BJ (cell line): ENCODE data around the gene ARAP1. TPM values are rescaled to one million over a fixed set of nuclear protein-coding genes. Genes with fewer than 3 reads are reported as not detected.

Source experiments
- CTCF ChIA-PET: fragments of 350-600 bp; formaldehyde crosslinking; extraction: SDS; loops from one replicate; lab custom pipeline; 2021; ENCODE audit warnings: antibody characterized with exemption, inconsistent platforms; lab: Yijun Ruan, JAX
- POLR2A ChIA-PET: fragments of 300-600 bp; sonication (Branson Sonifier 250); formaldehyde crosslinking; extraction: SDS; loops from one replicate; lab custom pipeline; 2021; ENCODE audit warnings: antibody characterized with exemption; lab: Charles Lee
- DNase-seq: peaks from one replicate; pipeline ENCODE4 v3.0.0-alpha.2; 2011; ENCODE audit warnings: low read depth
- H3K27me3 ChIP-seq: 2 replicates; pipeline ENCODE4 v1.6.0; 2011; ENCODE audit warnings: low read length; ENCODE audit not compliant: control insufficient read depth, insufficient read depth
- H3K36me3 ChIP-seq: 2 replicates; pipeline ENCODE4 v1.5.1; 2011; ENCODE audit warnings: low read length; ENCODE audit not compliant: control insufficient read depth, insufficient read depth
- H3K4me3 ChIP-seq: 2 replicates; pipeline ENCODE4 v1.5.1; 2011; ENCODE audit warnings: low read depth, mild to moderate bottlenecking, control low read depth, low read length
- polyA plus RNA-seq: library from polyadenylated mRNA; depleted of rRNA; stranded (reverse); fragments of >200 nt; gene quantifications from 2 replicates; pipeline ENCODE4 v1.2.3, GENCODE V29; 2011
- TF ChIP-seq, protein P1 (sequence below): IDR thresholded peaks from 2 replicates; pipeline ENCODE4 v1.5.1; 2011; ENCODE audit warnings: low read depth, mild to moderate bottlenecking, control low read depth, inconsistent platforms, low read length, moderate library complexity; ENCODE audit not compliant: insufficient read depth

ARAP1 gene
- polyA plus RNA-seq, 1 experiment: 74.5 TPM

GRCh38 chr11:72787216-72788104 lies 35.3 kb upstream of the ARAP1 start:
- DNase-seq: no peak
- ChIA-PET POLR2A (no interaction called here), CTCF (interaction anchor here (0.6 to 1.9 kb wide), 4 partner anchors 13 to 670 kb away, joined by 3 to 6 read pairs (median 3); no protein-coding TSS in a partner anchor)
- TF ChIP-seq, protein P1, sequence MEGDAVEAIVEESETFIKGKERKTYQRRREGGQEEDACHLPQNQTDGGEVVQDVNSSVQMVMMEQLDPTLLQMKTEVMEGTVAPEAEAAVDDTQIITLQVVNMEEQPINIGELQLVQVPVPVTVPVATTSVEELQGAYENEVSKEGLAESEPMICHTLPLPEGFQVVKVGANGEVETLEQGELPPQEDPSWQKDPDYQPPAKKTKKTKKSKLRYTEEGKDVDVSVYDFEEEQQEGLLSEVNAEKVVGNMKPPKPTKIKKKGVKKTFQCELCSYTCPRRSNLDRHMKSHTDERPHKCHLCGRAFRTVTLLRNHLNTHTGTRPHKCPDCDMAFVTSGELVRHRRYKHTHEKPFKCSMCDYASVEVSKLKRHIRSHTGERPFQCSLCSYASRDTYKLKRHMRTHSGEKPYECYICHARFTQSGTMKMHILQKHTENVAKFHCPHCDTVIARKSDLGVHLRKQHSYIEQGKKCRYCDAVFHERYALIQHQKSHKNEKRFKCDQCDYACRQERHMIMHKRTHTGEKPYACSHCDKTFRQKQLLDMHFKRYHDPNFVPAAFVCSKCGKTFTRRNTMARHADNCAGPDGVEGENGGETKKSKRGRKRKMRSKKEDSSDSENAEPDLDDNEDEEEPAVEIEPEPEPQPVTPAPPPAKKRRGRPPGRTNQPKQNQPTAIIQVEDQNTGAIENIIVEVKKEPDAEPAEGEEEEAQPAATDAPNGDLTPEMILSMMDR: no peak
- Histone ChIP-seq H3K36me3 (no peaks in the 10 kb centered on the region), H3K4me3 (no peak overlapping the region), H3K27me3 (no peaks in the 10 kb centered on the region)

- DNase-seq: no peak
- no peaks in the 10 kb centered on the region for H3K36me3 ChIP-seq
- no peaks in the 10 kb centered on the region for H3K27me3 ChIP-seq
- TF ChIP-seq, protein P1: no peak
- no peak overlapping the region for H3K4me3 ChIP-seq
- CTCF ChIA-PET: interaction anchor here (0.6 to 1.9 kb wide), 3 partner anchors 14 to 61 kb away, joined by 3 to 6 read pairs (median 3); no protein-coding TSS in a partner anchor
- POLR2A ChIA-PET: no interaction called here
Observed at GRCh38 chr11:72786305-72787215, 34.4 kb upstream of the ARAP1 start.

- no peak for DNase-seq
- ChIA-PET POLR2A (no interaction called here), CTCF (no interaction called here)
- Histone ChIP-seq H3K36me3 (no peaks in the 10 kb centered on the region), H3K4me3 (no peak overlapping the region), H3K27me3 (0 out of 2 replicates have a peak, but pooled peaks cover 1% of the 10 kb centered on the region)
- TF ChIP-seq, protein P1: no peak
Observed at GRCh38 chr11:72784662-72785061, 32.5 kb upstream of the ARAP1 start.

DNA sequence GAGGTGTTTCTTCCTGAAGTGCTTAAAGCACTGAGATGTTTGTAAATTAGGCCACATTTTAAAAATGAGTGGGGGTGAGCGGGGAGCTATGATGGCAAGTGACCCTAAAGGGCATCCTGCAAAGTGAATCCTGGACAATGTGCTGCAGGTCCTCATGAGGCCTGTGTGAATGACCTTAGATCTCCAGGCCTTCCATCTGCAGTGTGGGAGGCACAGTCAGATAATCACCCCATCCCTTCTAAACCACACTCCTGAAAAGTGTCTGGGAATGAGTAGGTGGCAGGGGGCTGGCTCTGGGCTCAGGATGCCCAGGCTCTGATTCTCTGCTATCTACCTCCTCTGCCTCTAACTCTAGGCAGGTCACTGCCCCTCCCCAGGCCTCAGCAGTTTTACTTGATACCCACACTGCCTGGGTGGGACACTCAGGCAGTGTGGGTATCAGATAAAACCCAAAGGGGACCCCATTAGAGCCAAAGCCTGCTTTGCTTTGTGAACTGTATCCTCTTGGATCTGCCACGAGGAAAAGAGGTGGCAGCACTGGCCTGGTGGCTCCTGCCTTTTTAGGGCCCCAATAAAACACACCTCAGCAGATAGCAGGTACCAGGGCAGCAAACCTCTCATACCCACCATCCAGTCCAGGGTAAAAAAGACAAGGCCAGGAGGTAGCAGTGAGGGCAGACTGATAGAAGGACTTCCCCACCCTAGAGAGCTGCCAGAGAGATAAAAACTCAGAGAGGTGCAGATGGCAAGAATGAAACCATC lies 31.1 kb upstream of the ARAP1 start:
- no peak overlapping the region for H3K4me3 ChIP-seq
- TF ChIP-seq, protein P1: no peak
- CTCF ChIA-PET: interaction anchor here (1.1 to 3.1 kb wide), 5 partner anchors 10 to 394 kb away, joined by 3 to 27 read pairs (median 5); partner anchors contain the start of gene STARD10
- POLR2A ChIA-PET: no interaction called here
- no peaks in the 10 kb centered on the region; the same call in 1 of the 2 replicates for H3K36me3 ChIP-seq
- 0 out of 2 replicates have a peak, but pooled peaks cover 1% of the 10 kb centered on the region for H3K27me3 ChIP-seq
- no peak for DNase-seq
